ENCODE measurements around the gene FAM184A.

- no peak for TF ChIP-seq USF2 (IDR thresholded peaks at IDR 0.05)
- TF ChIP-seq CEBPB (IDR thresholded peaks at IDR 0.05) = no peak
- no peak for TF ChIP-seq EP300 (IDR thresholded peaks at IDR 0.05)
- no peak for TF ChIP-seq POLR2A (IDR thresholded peaks at IDR 0.05; ENCODE audit: low read length)
- no peak for TF ChIP-seq CBX8 (IDR thresholded peaks at IDR 0.05)
These were observed 29.6 kb upstream of the FAM184A start for GRCh38 chr6:119108076-119108475.

Data from A549 (cell line).